Measurements from ENCODE around the gene ATXN7L1. TPM values are rescaled to one million over a fixed set of nuclear protein-coding genes. Genes with fewer than 3 reads are reported as not detected.
"Not testable (repeated sequence)": the region's sequence is repeated elsewhere in the genome, so short reads cannot be mapped to it uniquely, and the experiment has no call there.

The ATXN7L1 gene
- polyA plus RNA-seq, 4 donors, result 9.5 to 10.4 (median 10.0) TPM

DNA sequence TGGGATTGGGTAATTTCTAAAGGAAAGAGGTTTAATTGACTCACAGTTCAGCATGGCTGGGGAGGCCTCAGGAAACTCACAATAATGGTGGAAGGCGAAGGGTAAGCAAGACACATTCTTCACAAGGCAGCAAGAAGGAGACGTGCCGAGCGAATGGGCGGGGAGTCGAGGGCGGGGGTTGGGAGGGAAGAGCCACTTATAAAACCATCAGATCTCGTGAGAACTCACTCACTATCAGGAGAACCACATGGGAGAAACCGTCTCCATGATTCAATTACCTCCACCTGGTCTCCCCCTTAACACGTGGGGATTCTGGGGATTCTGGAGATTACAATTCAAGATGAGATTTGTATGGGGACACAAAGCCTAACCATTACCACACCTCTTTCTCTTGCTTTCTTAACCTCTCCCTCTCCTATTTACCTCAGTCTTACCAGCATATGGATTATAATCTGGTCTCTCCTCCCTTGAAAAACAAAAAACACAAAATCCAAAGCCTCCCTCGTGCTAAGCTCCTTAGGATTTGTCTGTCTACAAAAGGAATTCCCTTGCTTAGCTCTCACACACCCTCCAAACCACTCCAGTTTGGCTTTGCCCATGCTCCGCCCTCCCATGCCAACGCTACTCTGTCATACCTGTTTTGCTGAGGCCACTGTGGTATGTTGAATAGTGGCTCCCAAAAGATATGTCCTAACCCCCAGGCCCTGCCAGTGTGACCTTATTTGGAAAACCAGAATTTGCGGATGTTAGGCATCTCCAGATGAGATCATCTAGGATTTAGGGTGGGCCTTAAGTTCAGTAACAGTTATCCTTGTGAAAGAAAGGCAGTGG lies 275.5 kb downstream of the ATXN7L1 start:
- DNase-seq (ENCODE audit: low read depth in 4 of 4, low spot score in 3 of 4), result no peak

DNA sequence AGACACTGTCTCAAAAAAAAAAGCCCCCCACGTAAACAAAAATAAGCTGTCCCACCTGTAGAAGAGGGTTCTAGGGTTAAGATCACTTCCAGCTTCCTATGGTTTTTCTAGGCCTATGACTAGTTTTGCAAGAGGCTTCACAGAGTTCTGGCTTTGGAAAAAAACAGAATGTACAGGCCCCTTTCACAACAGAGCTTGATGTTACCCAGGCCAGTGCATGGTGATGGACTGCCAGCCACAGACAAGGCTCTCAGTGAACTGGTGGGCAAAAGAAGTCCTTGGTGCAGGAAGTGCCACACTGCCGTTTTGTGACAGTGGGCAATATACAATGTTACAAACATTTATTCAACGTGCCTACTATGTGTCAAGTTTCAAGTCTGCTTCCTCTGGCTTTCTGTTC lies 276.8 kb downstream of the ATXN7L1 start:
- no peak for DNase-seq (ENCODE audit: low read depth in 4 of 4, low spot score in 3 of 4)

DNA sequence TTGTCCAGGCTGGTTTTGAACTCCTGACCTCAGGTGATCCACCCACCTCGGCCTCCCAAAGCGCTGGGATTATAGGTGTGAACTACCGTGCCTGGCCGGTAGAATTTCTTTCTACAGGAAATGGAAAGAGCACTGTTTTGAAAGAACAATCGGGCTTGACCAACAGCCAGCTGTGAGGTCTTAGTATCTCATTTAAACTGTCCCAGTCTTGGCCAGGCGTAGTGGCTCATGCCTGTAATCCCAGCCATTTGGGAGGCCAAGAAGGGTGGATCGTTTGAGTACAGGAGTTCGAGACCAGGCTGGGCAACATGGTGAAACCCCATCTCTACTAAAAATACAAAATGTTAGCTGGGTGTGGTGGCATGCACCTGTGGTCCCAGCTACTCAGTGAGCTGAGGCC lies 277.3 kb downstream of the ATXN7L1 start:
- not testable (repeated sequence) for DNase-seq (ENCODE audit: low read depth in 4 of 4, low spot score in 3 of 4)

DNA sequence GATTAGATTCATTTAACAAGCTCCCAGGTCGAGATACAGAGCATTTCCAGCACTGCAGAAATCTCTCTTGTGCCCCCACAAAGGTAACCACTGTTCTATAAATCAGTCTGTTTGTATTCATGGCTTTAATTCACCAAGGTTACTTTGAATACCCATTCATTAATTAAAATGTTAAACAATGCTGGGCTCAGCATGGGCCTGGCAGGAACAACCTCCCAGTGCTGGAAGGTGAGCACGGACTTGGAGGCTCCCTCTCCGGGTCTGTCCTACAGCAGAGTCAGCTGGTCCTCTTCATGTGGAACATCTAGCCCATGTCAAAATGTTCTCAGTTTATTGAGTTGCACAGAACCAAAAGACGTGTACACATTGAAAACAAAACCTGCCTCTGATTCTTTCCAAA lies 279.5 kb downstream of the ATXN7L1 start:
- DNase-seq (ENCODE audit: low read depth in 4 of 4, low spot score in 3 of 4), result no peak

DNA sequence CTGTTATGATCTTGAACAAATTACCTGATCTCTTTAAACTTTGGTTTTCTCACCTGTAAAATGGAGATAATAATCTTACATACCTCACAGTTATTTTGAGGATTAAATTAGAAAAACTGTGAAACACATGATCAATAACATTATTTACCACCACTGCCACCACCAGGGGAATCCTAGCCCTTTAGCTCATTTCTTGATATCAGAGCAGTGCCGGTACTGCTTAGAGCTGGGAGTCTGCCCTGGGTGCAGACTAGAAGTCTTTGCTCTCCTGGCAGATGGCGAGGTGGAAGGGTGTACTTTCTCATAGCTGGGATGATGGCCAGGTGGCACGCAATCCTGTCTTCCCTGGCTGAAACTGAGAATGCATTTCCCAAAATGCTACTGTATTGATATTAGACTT lies 282.4 kb downstream of the ATXN7L1 start:
- no peak for DNase-seq (ENCODE audit: low read depth in 4 of 4, low spot score in 3 of 4)

DNA sequence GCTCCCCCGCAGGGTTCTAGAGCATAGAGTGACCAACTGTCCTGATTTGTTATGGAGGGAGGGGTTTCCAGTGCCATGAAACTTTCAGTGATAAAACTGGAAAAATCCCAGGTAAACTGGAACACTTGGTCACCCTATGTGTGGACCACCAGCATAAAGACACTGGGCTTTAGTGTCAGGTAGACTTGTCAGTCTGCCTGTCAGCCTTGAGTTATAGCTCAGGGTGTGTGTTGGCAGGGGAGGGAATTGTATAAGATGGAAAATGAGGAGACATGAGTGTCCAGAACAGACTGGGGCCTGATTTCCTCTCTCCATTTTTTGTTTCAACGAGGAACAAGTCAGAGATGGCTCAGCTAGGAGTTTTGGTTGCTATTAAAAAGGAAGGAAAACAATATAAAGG lies 284.9 kb downstream of the ATXN7L1 start:
- no peak for DNase-seq (ENCODE audit: low read depth in 4 of 4, low spot score in 3 of 4)

DNA sequence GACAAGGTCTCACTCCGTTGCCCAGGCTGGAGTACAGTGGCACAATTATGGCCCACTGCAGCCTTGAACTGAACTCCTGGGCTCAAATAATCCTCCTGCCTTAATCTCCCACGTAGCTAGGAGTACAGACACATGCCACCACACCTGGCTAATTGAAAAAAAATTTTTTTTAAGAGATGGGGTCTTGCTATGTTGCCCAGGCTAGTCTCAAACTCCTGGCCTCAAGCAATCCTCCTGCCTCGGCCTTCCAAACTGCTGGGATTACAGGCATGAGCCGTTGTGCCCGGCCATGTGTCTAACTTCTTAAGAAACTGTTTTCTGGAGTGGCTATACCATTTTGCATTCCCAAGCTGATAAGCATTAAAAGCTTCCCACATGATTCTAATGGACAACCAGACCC lies 285.6 kb downstream of the ATXN7L1 start:
- DNase-seq (ENCODE audit: low read depth in 4 of 4, low spot score in 3 of 4), result no peak

DNA sequence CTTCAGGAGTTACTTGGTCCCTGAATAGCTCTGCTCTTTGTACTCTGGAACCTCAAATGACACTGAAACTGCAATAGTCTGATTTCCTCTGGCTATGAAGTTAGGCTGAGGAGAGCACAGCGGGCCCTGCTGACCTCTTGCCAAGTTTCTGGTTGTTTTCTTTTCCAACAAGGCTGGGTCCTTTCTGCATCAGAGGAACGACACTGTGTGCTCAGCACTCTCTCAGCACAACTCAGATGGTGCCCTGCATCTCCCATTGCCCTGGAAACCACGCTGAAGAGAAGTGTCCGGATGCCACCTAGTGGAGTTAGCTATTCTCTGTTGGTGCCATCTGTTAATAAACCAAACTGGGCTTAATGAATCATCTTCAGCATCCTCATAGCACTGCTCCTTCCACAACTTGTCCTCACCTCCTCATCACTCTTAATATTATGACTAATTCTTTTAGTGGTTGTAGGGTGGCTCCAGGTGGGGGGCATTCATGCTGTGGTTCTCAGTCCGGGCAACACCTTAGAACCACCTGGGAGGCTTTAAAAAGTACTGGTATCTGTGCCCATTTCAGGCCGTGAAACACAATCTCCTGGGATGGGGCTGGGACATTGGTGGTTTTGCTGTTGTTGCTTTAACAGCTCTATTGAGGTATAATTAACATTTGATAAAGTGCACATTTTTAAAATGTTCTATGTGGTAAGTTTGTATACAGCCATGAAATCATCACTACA lies 286.9 kb downstream of the ATXN7L1 start:
- peak; percentile 20 to 40 (median 35) for DNase-seq (ENCODE audit: low read depth in 4 of 4, low spot score in 3 of 4)

DNA sequence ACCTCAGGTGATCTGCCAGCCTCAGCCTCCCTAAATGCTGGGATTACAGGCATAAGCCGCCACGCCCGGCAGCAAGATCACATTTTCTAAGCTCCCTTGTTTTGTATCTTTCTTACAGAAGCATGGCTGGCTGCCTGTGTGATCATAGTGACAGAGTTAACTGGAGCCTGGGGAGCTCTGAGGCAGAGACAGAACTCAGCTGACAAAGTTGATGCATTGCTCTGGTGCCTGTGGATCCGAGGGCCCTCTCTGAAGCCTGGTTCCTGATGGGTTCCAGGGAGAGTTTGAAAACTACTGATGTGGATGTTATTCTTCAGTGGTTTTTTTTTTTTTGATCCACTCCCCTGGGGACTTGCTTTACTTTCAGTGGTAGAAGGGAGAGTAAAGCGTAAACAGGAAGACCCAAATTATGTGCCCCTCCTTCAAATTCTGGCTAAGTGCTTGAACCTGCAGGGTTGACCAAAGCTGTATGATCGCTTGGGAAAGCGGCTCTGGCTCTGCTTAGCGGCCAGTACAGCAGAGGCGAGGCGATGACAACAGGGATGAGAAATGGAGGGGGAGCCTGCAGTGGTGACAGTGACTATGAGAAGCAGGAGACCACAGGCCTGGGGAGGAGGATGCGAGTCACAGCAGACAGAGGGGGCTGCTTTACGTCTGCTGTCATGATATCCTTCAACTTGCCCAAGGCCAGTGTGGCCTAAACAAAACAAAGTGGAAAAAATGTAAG lies 288.3 kb downstream of the ATXN7L1 start:
- DNase-seq (ENCODE audit: low read depth in 4 of 4, low spot score in 3 of 4), result no peak

DNA sequence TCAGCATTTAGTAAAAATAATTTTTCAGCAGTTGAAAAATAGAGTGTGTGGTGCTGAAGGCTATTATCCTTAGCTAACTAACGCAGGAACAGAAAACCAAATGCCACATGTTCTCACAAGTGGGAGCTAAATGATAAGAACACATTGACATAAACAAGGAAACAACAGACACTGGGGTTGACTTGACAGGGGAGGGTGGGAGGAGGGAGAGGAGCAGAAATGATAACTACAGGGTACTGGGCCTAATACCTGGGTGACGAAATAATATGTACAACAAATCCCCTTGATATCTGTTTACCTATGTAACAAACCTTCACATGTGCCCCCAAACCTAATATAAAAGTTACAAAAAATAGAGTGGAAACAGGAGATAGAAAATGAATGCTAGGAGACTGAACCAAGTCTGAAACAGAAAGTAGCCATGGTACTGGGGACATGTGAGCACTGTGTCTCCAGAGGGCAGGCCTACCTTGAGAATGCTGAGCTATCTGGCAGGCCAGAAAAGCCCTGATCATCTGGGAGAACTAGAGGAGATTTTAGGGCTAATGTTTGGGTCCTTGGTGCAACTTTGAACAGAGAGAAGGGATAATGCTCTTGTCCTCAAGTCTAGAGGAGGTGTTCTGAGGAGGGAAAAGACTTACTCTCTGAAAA lies 290.4 kb downstream of the ATXN7L1 start:
- no peak for DNase-seq (ENCODE audit: low read depth in 4 of 4, low spot score in 3 of 4)

DNA sequence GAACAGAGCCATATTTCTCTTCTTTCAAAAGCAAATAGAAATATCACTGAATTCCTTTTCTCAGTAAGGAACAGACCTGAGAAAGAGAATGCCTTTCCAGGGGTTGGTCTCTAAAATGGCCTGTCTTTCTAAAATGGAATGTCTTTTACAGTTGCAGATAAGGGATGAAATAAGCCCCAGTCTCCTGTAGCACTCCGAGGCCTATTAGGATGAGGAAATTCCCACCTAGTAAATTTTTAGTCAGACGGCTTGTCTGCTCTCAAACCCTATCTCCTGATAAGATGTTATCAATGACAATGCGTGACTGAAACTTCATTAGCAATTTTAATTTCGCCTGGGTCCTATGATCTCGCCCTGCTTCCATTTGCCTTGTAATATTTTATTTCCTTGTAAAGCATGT lies 292.2 kb downstream of the ATXN7L1 start:
- DNase-seq (ENCODE audit: low read depth in 4 of 4, low spot score in 3 of 4), result no peak

DNA sequence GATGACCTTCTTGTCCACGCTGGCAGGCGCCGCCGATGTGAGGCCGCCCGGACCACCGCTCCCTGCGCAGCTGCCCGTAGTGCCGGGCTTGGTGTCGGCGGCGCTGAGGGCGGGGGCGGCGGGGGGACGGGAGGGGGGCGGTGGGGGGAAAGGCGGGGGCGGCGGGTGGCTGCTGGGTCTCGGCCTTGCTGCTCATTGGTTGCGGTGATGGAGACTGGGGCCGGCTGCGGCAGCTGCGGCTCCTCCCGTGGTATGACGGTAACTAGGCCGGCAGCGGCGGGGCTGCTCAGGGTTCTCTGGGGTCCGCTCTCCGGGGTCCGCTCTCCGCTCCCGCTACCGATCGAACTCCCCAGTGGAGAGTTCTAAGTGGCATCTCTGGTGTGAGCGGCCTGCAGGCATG lies 293.3 kb downstream of the ATXN7L1 start:
- no peak for DNase-seq (ENCODE audit: low read depth in 4 of 4, low spot score in 3 of 4)

DNA sequence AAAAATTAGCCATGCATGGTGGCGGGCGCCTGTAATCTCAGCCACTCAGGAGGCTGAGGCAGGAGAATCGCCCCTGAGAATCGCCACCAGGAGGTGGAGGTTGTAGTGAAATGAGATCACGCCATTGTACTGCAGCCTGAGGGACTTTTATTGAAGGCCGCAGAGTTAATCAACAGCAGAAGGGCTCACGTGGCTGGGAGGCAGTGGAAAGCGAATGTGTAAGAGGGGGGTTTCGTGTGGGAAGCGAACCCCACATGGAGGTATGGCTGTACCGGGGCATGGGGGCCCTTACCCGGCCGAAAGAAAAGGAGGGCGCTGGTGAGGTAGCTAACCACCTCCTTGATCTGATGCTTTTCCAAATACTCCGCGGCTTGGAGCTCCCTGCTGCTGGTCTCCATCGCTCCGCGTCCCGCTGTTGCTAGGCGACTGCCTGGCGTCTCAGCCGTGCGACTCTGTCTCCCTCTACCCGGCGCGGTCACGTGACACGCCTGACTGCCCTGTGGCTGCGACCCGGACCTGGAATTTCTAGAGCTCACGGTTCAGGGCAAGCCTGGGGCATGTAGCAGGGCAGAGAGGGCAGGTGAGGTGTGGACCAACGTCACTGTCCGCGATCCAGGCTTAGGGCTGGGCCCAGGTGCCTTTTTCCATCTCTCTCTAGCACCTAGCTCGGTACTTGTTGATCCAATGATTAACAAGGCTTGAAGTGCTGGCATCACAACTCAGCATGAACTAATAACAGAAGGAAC lies 295.2 kb downstream of the ATXN7L1 start, which contains the start of gene EFCAB10:
TSS of gene EFCAB10 (minus strand) at position 428 of the 746 bp plus-strand sequence. CDS start at position 398, 30 bp downstream.
- DNase-seq (ENCODE audit: low read depth in 4 of 4, low spot score in 3 of 4), result peak; percentile 41 to 63 (median 58)

DNA sequence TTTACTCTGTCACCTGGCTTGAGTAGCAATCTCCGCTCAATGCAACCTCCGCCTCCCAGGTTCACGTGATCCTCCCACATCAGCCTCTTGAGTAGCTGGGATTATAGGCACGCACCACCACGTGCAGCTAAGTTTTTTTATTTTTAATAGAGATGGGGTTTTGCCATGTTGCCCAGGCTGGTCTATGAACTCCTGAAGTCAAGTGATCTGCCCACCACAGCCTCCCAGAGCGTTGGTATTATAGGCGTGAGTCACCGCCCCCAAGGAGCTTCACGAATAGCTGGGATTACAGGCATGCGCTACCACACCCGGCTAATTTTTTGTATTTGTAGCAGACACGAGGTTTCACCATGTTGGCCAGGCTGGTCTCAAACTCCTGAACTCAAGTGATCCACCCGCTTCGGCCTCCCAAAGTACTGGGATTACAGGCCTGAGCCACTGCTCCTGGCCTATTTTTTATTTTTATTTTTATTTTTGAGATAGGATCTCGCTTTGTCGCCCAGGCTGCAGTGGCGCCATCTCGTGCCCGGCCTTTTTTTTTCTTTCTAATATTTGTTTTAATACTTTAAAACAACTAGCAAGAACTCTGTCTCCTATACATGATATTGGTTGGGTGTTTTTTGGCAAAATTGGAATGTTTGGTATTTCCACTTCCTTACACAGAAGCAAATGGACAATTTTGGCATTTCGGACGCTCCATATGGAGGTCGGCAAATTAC lies 296.2 kb downstream of the ATXN7L1 start:
- no peak for DNase-seq (ENCODE audit: low read depth in 4 of 4, low spot score in 3 of 4)

DNA sequence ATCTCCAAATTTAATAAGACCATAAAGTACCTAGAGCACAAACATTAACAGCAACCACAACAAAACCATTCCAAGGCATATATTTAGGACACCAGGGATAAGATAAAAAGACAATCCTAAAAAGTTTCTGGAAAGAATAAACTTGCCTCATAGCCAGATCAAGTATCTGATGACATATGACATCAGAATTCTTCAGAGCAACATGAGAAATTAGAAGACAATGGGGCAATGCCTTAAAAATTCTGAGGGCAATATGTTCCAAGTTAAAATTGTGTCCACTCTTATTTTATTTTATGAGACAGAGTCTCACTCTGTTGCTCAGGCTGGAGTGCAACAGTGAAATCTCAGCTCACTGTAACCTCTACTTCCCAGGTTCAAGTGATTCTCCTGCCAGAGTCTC lies 297.9 kb downstream of the ATXN7L1 start:
- DNase-seq (ENCODE audit: low read depth in 4 of 4, low spot score in 3 of 4), result no peak

DNA sequence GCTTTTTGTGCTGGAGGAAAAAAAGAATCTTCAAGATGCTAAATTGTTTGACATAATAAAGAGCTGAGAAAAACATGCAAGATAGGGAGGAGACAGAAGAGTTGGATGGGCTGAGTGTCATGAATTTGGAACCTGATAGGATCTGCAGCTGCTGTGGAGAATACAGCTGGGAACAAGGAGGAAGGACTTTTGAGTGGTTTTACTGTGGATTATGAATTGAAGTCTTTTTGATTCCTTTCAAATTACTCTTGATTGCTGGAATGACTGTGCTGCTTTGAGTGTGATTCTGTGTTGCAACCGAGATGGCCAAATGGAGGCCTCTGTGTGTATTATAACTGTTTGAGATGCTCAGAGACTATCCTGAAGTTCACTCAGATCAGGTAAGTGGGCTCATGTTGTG lies 299.1 kb downstream of the ATXN7L1 start:
- DNase-seq (ENCODE audit: low read depth in 4 of 4, low spot score in 3 of 4), result no peak

DNA sequence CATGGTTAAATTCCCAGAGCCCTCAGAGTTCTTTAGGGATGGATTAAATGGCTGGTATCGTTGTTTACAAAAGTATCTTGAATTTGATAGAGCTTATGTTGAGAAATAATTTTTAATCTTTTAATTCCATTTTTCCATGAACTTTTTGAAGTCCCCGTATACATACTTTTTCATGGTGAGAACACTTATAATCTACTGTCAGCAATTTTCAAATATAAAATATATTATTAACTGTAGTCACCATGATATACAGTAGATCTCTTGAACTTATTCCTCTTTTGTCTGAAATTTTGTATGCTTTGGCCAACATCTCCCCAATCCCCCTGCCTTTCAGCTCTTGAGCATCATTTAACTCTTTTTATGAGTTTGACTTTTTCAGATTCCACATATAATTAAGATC lies 304.5 kb downstream of the ATXN7L1 start:
- no peak for DNase-seq (ENCODE audit: low read depth in 4 of 4, low spot score in 3 of 4)

DNA sequence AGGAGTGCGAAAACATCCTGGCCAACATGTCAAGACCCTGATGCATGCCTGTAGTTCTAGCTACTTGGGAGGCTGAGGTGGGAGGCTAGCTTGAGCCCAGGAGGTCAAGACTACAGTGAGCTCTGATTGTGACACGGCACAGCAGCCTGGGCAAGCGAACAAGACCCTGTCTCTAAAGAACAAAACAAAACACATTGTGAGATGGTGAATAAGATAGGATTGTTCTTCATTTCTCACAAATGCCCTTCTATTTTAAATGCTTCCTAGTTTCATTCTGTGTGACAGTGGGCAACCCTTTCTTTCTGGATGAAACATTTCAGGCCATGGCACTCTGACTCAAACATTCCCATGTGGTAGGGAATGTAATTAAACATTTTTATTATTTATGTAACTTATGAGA lies 308.6 kb downstream of the ATXN7L1 start:
- no peak for DNase-seq (ENCODE audit: low read depth in 4 of 4, low spot score in 3 of 4)

DNA sequence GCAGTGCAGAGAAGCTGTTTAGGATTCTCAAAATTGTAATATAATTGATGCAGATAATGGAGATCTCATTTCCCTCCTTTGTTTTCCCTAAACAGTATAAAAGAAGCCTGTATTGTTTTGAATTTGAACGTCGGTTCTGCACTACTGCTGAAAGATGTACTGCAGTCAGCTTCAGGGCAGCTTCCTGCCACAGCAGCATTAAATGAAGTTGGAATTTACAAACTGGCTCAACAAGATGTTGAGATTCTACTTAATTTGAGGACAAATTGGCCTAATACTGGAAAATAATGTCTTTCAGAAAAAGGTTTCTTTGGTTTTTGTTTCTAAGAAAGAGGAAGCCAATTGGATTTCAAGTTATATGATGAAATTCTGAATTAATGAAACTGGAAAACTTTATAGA lies 309.4 kb downstream of the ATXN7L1 start:
- DNase-seq (ENCODE audit: low read depth in 4 of 4, low spot score in 3 of 4), result no peak
